SK-N-MC (cell line): ENCODE data around the gene METTL24.

Experiments
- EZH2 ChIP-seq: fragments of 200-600 bp; sonication (generic); IDR thresholded peaks from one replicate; pipeline ENCODE4 v1.6.1; 2017; ENCODE audit warnings: antibody characterized with exemption
- POLR2AphosphoS5 ChIP-seq: IDR thresholded peaks from 2 replicates; pipeline ENCODE4 v1.6.1; 2012; ENCODE audit warnings: mild to moderate bottlenecking, low read depth, low read length, borderline replicate concordance

- TF ChIP-seq POLR2AphosphoS5 (no peak), EZH2 (no peak)
Measured at GRCh38 chr6:110266996-110267395, 91.2 kb downstream of the METTL24 start.
